Natural killer cell (primary cell): Measurements from ENCODE around the gene CGNL1. TPM values are rescaled to one million over a fixed set of nuclear protein-coding genes. Genes with fewer than 3 reads are reported as not detected.

Experiments
- ATAC-seq, 3 donors: fragments of 150-1000 bp in 2 of 3; fragments of 200-7000 bp in 1 of 3; cut with Tn5 transposase; 1 replicate in 1 of 3; 2 replicates in 2 of 3; pipeline ENCODE4 v1.10.0; 2021; ENCODE audit warnings: mild to moderate bottlenecking in 2 of 3, moderate library complexity in 2 of 3
- DNase-seq, 2 donors: peaks; one replicate each; pipeline versions ENCODE4 v3.0.0 to v3.0.0-alpha.2; 2013 to 2021; ENCODE audit warnings: mixed read lengths in 1 of 2
- H3K27ac ChIP-seq: one replicate; pipeline ENCODE4 v1.5.1; 2013; ENCODE audit warnings: mild to moderate bottlenecking, low read length
- H3K27me3 ChIP-seq: one replicate; pipeline ENCODE4 v1.6.1; 2013; ENCODE audit warnings: low read length; ENCODE audit not compliant: control insufficient read depth, insufficient read depth
- H3K36me3 ChIP-seq: one replicate; pipeline ENCODE4 v1.6.1; 2013; ENCODE audit warnings: low read length; ENCODE audit not compliant: control insufficient read depth, insufficient read depth
- H3K4me1 ChIP-seq: one replicate; pipeline ENCODE4 v1.6.1; 2013; ENCODE audit warnings: low read length; ENCODE audit not compliant: control insufficient read depth, insufficient read depth
- H3K4me3 ChIP-seq: one replicate; pipeline ENCODE4 v1.5.1; 2013; ENCODE audit warnings: low read length
- H3K9me3 ChIP-seq: one replicate; pipeline ENCODE4 v1.6.1; 2013; ENCODE audit warnings: low read length; ENCODE audit not compliant: control insufficient read depth, insufficient read depth
- H3K27ac Mint-ChIP-seq, 2 donors: one replicate each; pipeline ENCODE4 v1.8.0; 2022; ENCODE audit warnings: mild to moderate bottlenecking in 2 of 2, mixed read lengths in 2 of 2, moderate library complexity in 1 of 2
- H3K27me3 Mint-ChIP-seq, 2 donors: one replicate each; pipeline ENCODE4 v1.8.0; 2022; ENCODE audit warnings: low read depth in 2 of 2, mixed read lengths in 2 of 2
- H3K36me3 Mint-ChIP-seq: one replicate; pipeline ENCODE4 v1.8.0; 2022; ENCODE audit warnings: mixed read lengths
- H3K4me1 Mint-ChIP-seq, 2 donors: one replicate each; pipeline ENCODE4 v1.8.0; 2022; ENCODE audit warnings: mixed read lengths in 2 of 2
- H3K4me3 Mint-ChIP-seq: one replicate; pipeline ENCODE4 v1.8.0; 2022; ENCODE audit warnings: mild to moderate bottlenecking, moderate library complexity, mixed read lengths
- H3K9me3 Mint-ChIP-seq, 2 donors: one replicate each; pipeline ENCODE4 v1.8.0; 2022; ENCODE audit warnings: mixed read lengths in 2 of 2
- WGBS: methylation state at CpG from one replicate; pipeline ENCODE4 v1.1.7; 2013; ENCODE audit warnings: missing lambda C conversion rate; ENCODE audit not compliant: insufficient coverage; 5-methylcytosine and 5-hydroxymethylcytosine counted together
- intact Hi-C: fragments of 100-400 bp; cut with micrococcal nuclease; formaldehyde crosslinking; loops from one replicate; pipeline ENCODE4 v1.14.2; 2022
- total RNA-seq, 4 donors: library from RNA; stranded (reverse); fragments of 120-200 nt in 1 of 4; gene quantifications; one replicate each; pipeline versions ENCODE4 v1.2.3 to v1.2.4, GENCODE V29; 2013 to 2022
- TF ChIP-seq, protein P1 (sequence below): fragments of 200-600 bp; IDR thresholded peaks from one replicate; pipeline ENCODE4 v1.8.0; 2022; ENCODE audit warnings: antibody characterized with exemption

The CGNL1 gene
- total RNA-seq, 3 donors from 2014 or later (not counting 1 experiment from before 2014, with no cell fraction given), result not detected

DNA sequence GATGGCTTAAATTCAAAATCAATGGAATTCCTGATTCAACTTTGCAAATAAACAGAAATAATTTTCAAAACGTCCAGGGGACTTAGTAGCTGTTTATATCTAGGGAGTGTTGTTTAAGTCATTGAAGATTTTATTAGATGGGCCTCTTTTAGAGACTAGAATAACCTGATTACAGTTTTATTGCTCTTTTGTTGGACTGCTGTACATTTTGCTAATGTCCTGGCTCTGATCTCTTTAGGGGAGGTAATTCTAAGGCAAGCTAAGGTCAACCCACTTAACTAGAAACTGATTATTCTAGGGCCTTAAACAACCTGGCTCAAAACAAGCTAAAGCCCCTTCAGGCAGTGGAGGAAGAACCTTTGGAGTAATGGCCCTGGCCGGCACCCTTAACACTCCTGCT, 153.4 kb downstream of the CGNL1 start:
- H3K27me3 Mint-ChIP-seq, result peaks cover 6 to 28% of the 10 kb centered on the region in 2 donors
- Histone ChIP-seq H3K9me3 (no peaks in the 10 kb centered on the region), H3K4me1 (no peaks in the 10 kb centered on the region), H3K27ac (no peak overlapping the region), H3K36me3 (no peaks in the 10 kb centered on the region), H3K27me3 (no peaks in the 10 kb centered on the region), H3K4me3 (no peak overlapping the region)
- TF ChIP-seq, protein P1, sequence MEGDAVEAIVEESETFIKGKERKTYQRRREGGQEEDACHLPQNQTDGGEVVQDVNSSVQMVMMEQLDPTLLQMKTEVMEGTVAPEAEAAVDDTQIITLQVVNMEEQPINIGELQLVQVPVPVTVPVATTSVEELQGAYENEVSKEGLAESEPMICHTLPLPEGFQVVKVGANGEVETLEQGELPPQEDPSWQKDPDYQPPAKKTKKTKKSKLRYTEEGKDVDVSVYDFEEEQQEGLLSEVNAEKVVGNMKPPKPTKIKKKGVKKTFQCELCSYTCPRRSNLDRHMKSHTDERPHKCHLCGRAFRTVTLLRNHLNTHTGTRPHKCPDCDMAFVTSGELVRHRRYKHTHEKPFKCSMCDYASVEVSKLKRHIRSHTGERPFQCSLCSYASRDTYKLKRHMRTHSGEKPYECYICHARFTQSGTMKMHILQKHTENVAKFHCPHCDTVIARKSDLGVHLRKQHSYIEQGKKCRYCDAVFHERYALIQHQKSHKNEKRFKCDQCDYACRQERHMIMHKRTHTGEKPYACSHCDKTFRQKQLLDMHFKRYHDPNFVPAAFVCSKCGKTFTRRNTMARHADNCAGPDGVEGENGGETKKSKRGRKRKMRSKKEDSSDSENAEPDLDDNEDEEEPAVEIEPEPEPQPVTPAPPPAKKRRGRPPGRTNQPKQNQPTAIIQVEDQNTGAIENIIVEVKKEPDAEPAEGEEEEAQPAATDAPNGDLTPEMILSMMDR, result no peak
- no peak overlapping the region for H3K27ac Mint-ChIP-seq
- intact Hi-C loops, result loop anchor here (5.0 to 10.0 kb wide), 2 partner anchors 385 to 707 kb away; no protein-coding TSS in a partner anchor
- DNase-seq (no peak), ATAC-seq (no peak)
- WGBS, result 66% methylated on average over 2 of the region's 2 CpGs
- H3K4me3 Mint-ChIP-seq, result no peak overlapping the region
- no peaks in the 10 kb centered on the region for H3K36me3 Mint-ChIP-seq
- no peaks in the 10 kb centered on the region for H3K9me3 Mint-ChIP-seq
- no peaks in the 10 kb centered on the region for H3K4me1 Mint-ChIP-seq

DNA sequence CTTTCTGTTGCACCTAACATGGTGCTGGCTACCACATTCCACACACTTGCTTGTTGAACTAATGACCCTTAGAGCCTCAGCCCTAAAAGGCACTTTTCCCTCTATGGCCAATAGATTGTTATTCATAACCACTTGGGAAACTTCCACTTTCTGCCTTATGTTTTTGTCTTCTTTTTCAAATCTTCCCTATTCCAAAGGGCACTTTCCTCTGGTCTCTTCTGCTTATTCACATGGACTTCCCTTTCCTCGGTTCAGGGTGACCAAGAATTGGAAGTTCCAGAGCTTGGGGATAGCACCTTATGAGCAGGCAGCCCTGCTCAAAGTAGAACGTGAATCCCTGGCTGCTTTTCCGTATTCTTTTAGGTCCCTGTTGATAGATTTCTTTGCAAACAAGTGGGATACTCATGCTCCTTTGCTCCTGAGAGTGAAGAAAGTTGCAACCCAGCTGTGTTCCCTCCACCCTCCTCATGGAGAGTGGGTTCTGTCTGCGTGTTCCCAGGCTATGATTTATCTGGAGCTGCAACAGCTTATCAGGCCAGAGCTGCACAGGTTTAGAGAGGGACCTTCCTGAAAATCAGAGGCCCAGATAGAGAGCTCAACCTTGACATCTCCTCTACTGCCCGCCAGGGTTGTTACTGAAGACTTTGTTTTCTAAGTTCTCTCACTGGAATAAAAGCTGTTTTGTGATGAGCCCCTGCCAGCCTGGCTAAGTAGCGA, 156.6 kb downstream of the CGNL1 start:
- no peaks in the 10 kb centered on the region for H3K9me3 Mint-ChIP-seq
- no peaks in the 10 kb centered on the region for H3K36me3 Mint-ChIP-seq
- ATAC-seq (no peak), DNase-seq (no peak)
- no peaks in the 10 kb centered on the region for H3K4me1 Mint-ChIP-seq
- peaks cover 6 to 11% of the 10 kb centered on the region in 2 donors for H3K27me3 Mint-ChIP-seq
- Histone ChIP-seq H3K4me3 (no peak overlapping the region), H3K9me3 (no peaks in the 10 kb centered on the region), H3K36me3 (no peaks in the 10 kb centered on the region), H3K27ac (no peak overlapping the region), H3K4me1 (no peaks in the 10 kb centered on the region), H3K27me3 (no peaks in the 10 kb centered on the region)
- H3K27ac Mint-ChIP-seq, result no peak overlapping the region
- H3K4me3 Mint-ChIP-seq, result no peak overlapping the region
- 81% methylated on average over 6 of the region's 6 CpGs for WGBS
- TF ChIP-seq, protein P1, result no peak
- intact Hi-C loops, result no loop called here

DNA sequence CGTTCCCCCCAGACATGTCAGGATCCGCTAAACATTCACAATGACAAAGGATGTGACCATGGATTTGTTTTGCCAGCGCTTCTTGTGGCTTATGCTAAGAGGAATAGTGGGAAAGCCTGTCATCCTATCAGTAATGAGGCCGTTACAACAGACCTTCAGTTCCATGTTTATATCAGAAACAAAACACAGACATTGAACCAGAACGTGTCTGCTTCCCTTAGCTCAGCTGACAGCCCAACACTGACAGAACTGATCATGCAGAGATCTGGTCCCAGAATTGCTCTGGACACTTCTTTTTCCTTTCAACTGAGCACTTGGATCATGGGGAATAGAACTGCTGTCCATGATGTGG, 157.1 kb downstream of the CGNL1 start:
- DNase-seq, result no peak
- intact Hi-C loops, result no loop called here

More for the DNA sequence above, 157.1 kb downstream of the CGNL1 start:
- Histone ChIP-seq H3K9me3 (no peaks in the 10 kb centered on the region), H3K27ac (no peak overlapping the region), H3K36me3 (no peaks in the 10 kb centered on the region), H3K4me3 (no peak overlapping the region), H3K27me3 (no peaks in the 10 kb centered on the region), H3K4me1 (no peaks in the 10 kb centered on the region)
- Mint-ChIP-seq H3K4me1 (no peaks in the 10 kb centered on the region), H3K9me3 (no peaks in the 10 kb centered on the region), H3K27ac (no peak overlapping the region), H3K27me3 (peaks cover 6 to 11% of the 10 kb centered on the region in 2 donors), H3K36me3 (no peaks in the 10 kb centered on the region), H3K4me3 (no peak overlapping the region)
- no peak for ATAC-seq
- TF ChIP-seq, protein P1, result no peak
- 81% methylated on average over 5 of the region's 5 CpGs for WGBS
